HFFc6 (cell line): ENCODE results near the gene JAKMIP1. TPM values are rescaled to one million over a fixed set of nuclear protein-coding genes. Genes with fewer than 3 reads are reported as not detected.

ENCODE experiments used
- DNase-seq: peaks from one replicate; pipeline ENCODE4 v3.0.0-alpha.2; 2018
- H3K27ac Mint-ChIP-seq: 2 replicates; pipeline ENCODE4 v1.8.0; 2020; ENCODE audit warnings: mild to moderate bottlenecking, mixed read lengths
- H3K27me3 Mint-ChIP-seq: 2 replicates; pipeline ENCODE4 v1.8.0; 2021; ENCODE audit warnings: mild to moderate bottlenecking, moderate library complexity, mixed read lengths; ENCODE audit not compliant: insufficient read depth
- H3K36me3 Mint-ChIP-seq: 2 replicates; pipeline ENCODE4 v1.8.0; 2021; ENCODE audit warnings: low read depth, mixed read lengths
- H3K4me1 Mint-ChIP-seq: 2 replicates; pipeline ENCODE4 v1.8.0; 2020; ENCODE audit warnings: low read depth, mixed read lengths
- H3K4me3 Mint-ChIP-seq: 2 replicates; pipeline ENCODE4 v1.8.0; 2020; ENCODE audit warnings: mild to moderate bottlenecking, moderate library complexity, mixed read lengths
- H3K9me3 Mint-ChIP-seq: 2 replicates; pipeline ENCODE4 v1.8.0; 2020; ENCODE audit warnings: mild to moderate bottlenecking, mixed read lengths
- total RNA-seq, 6 experiments: library from RNA; stranded (reverse); fragmentation: NEBNext Ultra II Directional; extraction: Animal tissue kit (Norgen Biotek cat#: 25700); gene quantifications; 2 replicates in 1 of 6; 3 replicates in 5 of 6; pipeline ENCODE4 v1.2.3, GENCODE V29; 2021
- TF ChIP-seq, protein P1 (sequence below): fragments of 200-600 bp; sonication (generic); IDR thresholded peaks from 2 replicates; pipeline ENCODE4 v1.5.0; 2021; ENCODE audit warnings: antibody characterized with exemption, mild to moderate bottlenecking

JAKMIP1 gene
- total RNA-seq, 6 experiments from 2014 or later: not detected

DNA sequence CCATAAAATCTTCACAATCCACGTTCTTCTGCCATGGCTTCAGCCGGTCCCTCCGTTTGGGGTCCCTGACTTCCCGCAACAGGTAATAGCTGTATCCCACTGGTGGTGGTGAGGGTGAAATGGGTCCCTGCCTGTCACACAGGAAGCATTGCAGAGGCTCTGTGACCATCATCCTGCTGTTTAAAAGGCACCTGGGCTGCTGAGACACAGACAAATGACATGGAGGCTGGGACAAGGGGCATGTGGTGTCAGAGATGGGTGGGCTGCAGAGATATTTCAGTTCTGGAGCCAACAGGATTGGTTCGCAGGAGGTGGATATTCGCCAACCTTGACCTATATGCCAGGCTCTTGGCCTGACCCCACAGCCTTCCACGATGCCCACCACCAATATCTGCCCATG is 82.1 kb downstream of the JAKMIP1 start:
- Mint-ChIP-seq H3K4me1 (no peaks in the 10 kb centered on the region), H3K4me3 (no peak overlapping the region), H3K27me3 (peaks cover 7% of the 10 kb centered on the region), H3K36me3 (peaks cover 8% of the 10 kb centered on the region), H3K27ac (no peak overlapping the region), H3K9me3 (peaks cover 50% of the 10 kb centered on the region)
- no peak for DNase-seq
- TF ChIP-seq, protein P1, sequence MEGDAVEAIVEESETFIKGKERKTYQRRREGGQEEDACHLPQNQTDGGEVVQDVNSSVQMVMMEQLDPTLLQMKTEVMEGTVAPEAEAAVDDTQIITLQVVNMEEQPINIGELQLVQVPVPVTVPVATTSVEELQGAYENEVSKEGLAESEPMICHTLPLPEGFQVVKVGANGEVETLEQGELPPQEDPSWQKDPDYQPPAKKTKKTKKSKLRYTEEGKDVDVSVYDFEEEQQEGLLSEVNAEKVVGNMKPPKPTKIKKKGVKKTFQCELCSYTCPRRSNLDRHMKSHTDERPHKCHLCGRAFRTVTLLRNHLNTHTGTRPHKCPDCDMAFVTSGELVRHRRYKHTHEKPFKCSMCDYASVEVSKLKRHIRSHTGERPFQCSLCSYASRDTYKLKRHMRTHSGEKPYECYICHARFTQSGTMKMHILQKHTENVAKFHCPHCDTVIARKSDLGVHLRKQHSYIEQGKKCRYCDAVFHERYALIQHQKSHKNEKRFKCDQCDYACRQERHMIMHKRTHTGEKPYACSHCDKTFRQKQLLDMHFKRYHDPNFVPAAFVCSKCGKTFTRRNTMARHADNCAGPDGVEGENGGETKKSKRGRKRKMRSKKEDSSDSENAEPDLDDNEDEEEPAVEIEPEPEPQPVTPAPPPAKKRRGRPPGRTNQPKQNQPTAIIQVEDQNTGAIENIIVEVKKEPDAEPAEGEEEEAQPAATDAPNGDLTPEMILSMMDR: no peak

DNA sequence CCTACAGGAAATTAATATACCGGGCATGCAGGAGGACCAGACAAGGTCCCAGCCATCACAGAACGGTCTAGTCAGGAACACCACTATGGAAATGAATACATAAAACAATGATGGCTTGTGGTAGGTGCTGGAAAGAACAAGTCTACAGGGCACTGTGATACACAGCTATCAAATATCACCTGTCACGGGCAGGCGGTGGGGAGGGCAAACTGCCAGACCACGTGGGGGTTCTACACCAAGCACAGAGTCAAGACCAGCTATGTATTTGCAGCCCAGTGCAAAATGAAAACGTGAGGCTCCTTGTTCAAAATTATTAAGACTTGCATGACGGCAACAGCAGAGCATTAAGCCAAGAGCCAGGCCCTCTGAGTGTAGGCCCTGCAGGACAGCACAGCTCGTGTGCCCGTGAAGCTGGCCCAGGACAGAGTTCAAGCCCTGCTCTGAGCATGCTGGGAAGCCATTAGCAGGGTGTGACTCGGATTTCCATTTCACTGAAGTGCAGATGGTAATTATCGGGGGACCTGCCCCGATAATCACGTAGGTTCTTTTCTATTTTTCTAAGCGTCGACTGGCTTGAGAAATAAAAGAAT is 83.6 kb downstream of the JAKMIP1 start:
- no peaks in the 10 kb centered on the region for H3K4me1 Mint-ChIP-seq
- H3K9me3 Mint-ChIP-seq: peaks cover 46% of the 10 kb centered on the region
- H3K36me3 Mint-ChIP-seq: peaks cover 8% of the 10 kb centered on the region
- H3K4me3 Mint-ChIP-seq: no peak overlapping the region
- peaks cover 3% of the 10 kb centered on the region; the same call in 1 of the 2 replicates for H3K27me3 Mint-ChIP-seq
- TF ChIP-seq, protein P1: no peak
- no peak overlapping the region for H3K27ac Mint-ChIP-seq
- no peak for DNase-seq

DNA sequence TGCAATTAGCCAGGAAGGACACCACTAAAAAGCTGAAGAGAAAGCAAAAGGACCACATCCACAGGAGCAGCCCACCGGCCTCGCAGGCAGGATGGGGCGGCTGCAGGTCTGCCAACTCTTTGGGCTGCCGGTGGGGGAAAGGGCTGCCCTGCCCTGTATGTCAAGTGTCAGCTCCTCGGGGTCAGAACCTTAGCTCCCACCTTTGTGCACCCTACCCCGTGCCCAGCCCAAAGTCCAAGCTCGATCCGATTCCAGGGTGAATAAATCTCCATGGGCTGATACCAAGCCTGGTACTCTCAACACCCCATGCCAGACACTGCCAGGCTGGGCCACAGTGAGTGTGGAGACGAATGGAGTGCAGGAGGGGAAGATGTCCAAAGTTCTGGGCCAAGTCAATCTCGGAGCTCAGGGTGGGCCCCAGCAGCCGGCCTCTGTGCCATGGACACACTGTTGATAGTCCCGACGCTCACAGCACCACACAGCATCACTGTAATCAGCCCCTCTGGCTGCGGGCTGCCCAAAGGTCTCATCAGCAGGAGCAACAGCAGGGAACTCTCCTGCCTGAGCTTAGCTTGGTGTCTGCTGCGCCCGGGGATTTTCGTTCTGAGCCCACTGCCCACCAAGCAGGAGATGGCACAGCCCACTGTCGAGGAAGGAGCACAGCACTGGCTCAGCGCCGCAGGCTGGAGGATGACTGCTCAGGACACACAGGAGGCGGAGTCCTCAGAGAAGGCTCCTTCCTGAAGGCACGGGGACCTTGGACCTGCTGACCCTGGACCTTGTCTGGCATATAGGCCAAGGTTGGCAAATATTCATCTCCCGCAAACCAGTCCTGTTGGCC is 84.4 kb downstream of the JAKMIP1 start:
- Mint-ChIP-seq H3K27ac (no peak overlapping the region), H3K9me3 (peaks cover 50% of the 10 kb centered on the region), H3K36me3 (peaks cover 8% of the 10 kb centered on the region), H3K27me3 (peaks cover 3% of the 10 kb centered on the region; the same call in 1 of the 2 replicates), H3K4me1 (no peaks in the 10 kb centered on the region), H3K4me3 (no peak overlapping the region)
- TF ChIP-seq, protein P1: no peak
- no peak for DNase-seq

DNA sequence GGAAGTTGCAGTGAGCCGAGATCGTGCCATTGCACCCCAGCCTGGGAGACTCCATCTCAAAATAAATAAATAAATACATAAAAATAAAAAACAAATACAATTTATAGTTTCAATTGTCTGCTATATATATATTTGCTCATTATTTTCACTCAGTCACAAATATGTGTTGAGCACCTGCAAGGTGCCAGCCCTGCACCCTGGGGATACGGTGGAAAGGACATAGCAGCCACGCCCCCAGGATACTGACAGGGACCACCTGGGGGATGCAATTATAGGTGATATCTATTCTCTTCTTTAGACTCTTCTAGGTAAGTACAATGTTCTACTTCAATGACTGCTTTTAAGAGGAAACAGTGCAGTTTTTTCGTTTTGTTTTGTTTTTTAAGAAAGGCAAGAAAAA is 85.0 kb downstream of the JAKMIP1 start:
- Mint-ChIP-seq H3K4me3 (no peak overlapping the region), H3K36me3 (peaks cover 8% of the 10 kb centered on the region), H3K9me3 (peaks cover 48% of the 10 kb centered on the region), H3K4me1 (no peaks in the 10 kb centered on the region), H3K27ac (no peak overlapping the region), H3K27me3 (peaks cover 3% of the 10 kb centered on the region; the same call in 1 of the 2 replicates)
- DNase-seq: no peak
- TF ChIP-seq, protein P1: no peak

DNA sequence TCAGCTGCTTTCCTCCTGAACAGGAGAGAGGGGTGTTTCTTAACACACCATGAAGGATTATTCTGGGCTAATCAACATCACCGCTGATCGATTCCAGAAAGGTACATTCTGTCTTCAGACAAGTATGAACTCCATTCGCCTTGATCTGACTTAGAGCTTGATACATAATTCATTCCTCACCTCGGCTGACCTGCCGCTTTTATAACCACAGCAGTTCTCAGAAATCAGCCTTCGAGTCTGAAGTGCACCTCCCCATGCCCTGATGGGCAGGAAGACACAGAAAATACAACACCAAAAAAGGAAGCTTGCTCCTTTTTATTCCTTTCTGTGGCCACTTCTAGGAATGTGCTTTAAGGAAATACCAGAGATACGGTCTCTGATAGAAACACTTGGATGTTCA is 85.7 kb downstream of the JAKMIP1 start:
- H3K36me3 Mint-ChIP-seq: peaks cover 6% of the 10 kb centered on the region
- no peak for DNase-seq
- H3K9me3 Mint-ChIP-seq: peaks cover 41% of the 10 kb centered on the region
- TF ChIP-seq, protein P1: no peak
- no peaks in the 10 kb centered on the region for H3K4me1 Mint-ChIP-seq
- H3K27ac Mint-ChIP-seq: no peak overlapping the region
- H3K4me3 Mint-ChIP-seq: no peak overlapping the region
- H3K27me3 Mint-ChIP-seq: peaks cover 3% of the 10 kb centered on the region; the same call in 1 of the 2 replicates
